Neuron (in vitro differentiated cells): ENCODE measurements around the gene TUBA4A.
"Not testable (repeated sequence)": the region's sequence is repeated elsewhere in the genome, so short reads cannot be mapped to it uniquely, and the experiment has no call there.

ENCODE experiments used
- H2AFZ ChIP-seq: one replicate; pipeline ENCODE4 v1.6.1; 2013; ENCODE audit warnings: low read depth, mild to moderate bottlenecking, inconsistent platforms, low read length, moderate library complexity
- H3K27me3 ChIP-seq: one replicate; pipeline ENCODE4 v1.6.1; 2013; ENCODE audit warnings: low read length; ENCODE audit not compliant: insufficient read depth
- H3K36me3 ChIP-seq: one replicate; pipeline ENCODE4 v1.6.1; 2013; ENCODE audit warnings: low read length; ENCODE audit not compliant: insufficient read depth
- H3K4me1 ChIP-seq: one replicate; pipeline ENCODE4 v1.6.1; 2013; ENCODE audit warnings: low read length; ENCODE audit not compliant: insufficient read depth
- H3K4me3 ChIP-seq: 2 replicates; pipeline ENCODE4 v1.5.1; 2013; ENCODE audit warnings: mild to moderate bottlenecking, low read length, moderate library complexity
- H3K9me3 ChIP-seq: one replicate; pipeline ENCODE4 v1.6.1; 2013; ENCODE audit warnings: low read length

The TUBA4A gene

GRCh38 chr2:219291910-219292490 is 38.3 kb upstream of the TUBA4A start:
- Histone ChIP-seq H3K4me1 (peaks cover 11% of the 10 kb centered on the region), H2AFZ (no peak overlapping the region), H3K4me3 (no peak overlapping the region), H3K9me3 (no peaks in the 10 kb centered on the region), H3K36me3 (no peaks in the 10 kb centered on the region), H3K27me3 (peaks cover 3% of the 10 kb centered on the region)

GRCh38 chr2:219291394-219291793 is 37.7 kb upstream of the TUBA4A start:
- Histone ChIP-seq H2AFZ (no peak overlapping the region), H3K9me3 (no peaks in the 10 kb centered on the region), H3K36me3 (no peaks in the 10 kb centered on the region), H3K4me1 (peaks cover 17% of the 10 kb centered on the region), H3K4me3 (no peak overlapping the region), H3K27me3 (peaks cover 1% of the 10 kb centered on the region)

GRCh38 chr2:219290381-219291171 is 36.9 kb upstream of the TUBA4A start:
- Histone ChIP-seq H3K9me3 (no peaks in the 10 kb centered on the region), H3K4me1 (peaks cover 19% of the 10 kb centered on the region), H3K4me3 (no peak overlapping the region), H3K36me3 (no peaks in the 10 kb centered on the region), H2AFZ (no peak overlapping the region), H3K27me3 (no peaks in the 10 kb centered on the region)

- Histone ChIP-seq H3K4me3 (no peak overlapping the region), H3K27me3 (no peaks in the 10 kb centered on the region), H3K4me1 (peaks cover 15% of the 10 kb centered on the region), H3K36me3 (peaks cover 5% of the 10 kb centered on the region), H2AFZ (no peak overlapping the region), H3K9me3 (no peaks in the 10 kb centered on the region)
Observed at GRCh38 chr2:219289537-219290361, 36.0 kb upstream of the TUBA4A start.

- Histone ChIP-seq H3K9me3 (no peaks in the 10 kb centered on the region), H3K4me1 (peaks cover 11% of the 10 kb centered on the region), H2AFZ (no peak overlapping the region), H3K36me3 (peaks cover 10% of the 10 kb centered on the region), H3K27me3 (no peaks in the 10 kb centered on the region), H3K4me3 (no peak overlapping the region)
Observed at GRCh38 chr2:219289195-219289536, 35.4 kb upstream of the TUBA4A start.

GRCh38 chr2:219287580-219288265 is 34.0 kb upstream of the TUBA4A start:
- Histone ChIP-seq H3K27me3 (no peaks in the 10 kb centered on the region), H3K4me1 (peaks cover 8% of the 10 kb centered on the region), H2AFZ (no peak overlapping the region), H3K9me3 (no peaks in the 10 kb centered on the region), H3K36me3 (peaks cover 19% of the 10 kb centered on the region), H3K4me3 (no peak overlapping the region)

- H3K4me3 ChIP-seq, H3K4me1 ChIP-seq, H2AFZ ChIP-seq, H3K27me3 ChIP-seq, H3K9me3 ChIP-seq: not testable (repeated sequence)
- H3K36me3 ChIP-seq: peaks cover 19% of the 10 kb centered on the region
Observed at GRCh38 chr2:219287116-219287440, 33.4 kb upstream of the TUBA4A start.

GRCh38 chr2:219286436-219287115 is 32.9 kb upstream of the TUBA4A start:
- no peaks in the 10 kb centered on the region for H3K9me3 ChIP-seq
- no peak overlapping the region for H3K4me3 ChIP-seq
- H3K36me3 ChIP-seq: peaks cover 19% of the 10 kb centered on the region
- H3K4me1 ChIP-seq: peaks cover 8% of the 10 kb centered on the region
- no peaks in the 10 kb centered on the region for H3K27me3 ChIP-seq
- H2AFZ ChIP-seq: no peak overlapping the region

- Histone ChIP-seq H3K27me3 (no peaks in the 10 kb centered on the region), H3K4me1 (peaks cover 8% of the 10 kb centered on the region), H2AFZ (no peak overlapping the region), H3K4me3 (no peak overlapping the region), H3K36me3 (peaks cover 19% of the 10 kb centered on the region), H3K9me3 (no peaks in the 10 kb centered on the region)
Observed at GRCh38 chr2:219285894-219286425, 32.2 kb upstream of the TUBA4A start.

GRCh38 chr2:219285373-219285735 is 31.6 kb upstream of the TUBA4A start:
- Histone ChIP-seq H3K27me3 (no peaks in the 10 kb centered on the region), H2AFZ (no peak overlapping the region), H3K4me1 (peaks cover 9% of the 10 kb centered on the region)

GRCh38 chr2:219284501-219285372 is 31.0 kb upstream of the TUBA4A start:
- Histone ChIP-seq H2AFZ (no peak overlapping the region), H3K4me3 (no peak overlapping the region), H3K27me3 (no peaks in the 10 kb centered on the region), H3K9me3 (no peaks in the 10 kb centered on the region), H3K4me1 (peaks cover 16% of the 10 kb centered on the region), H3K36me3 (peaks cover 19% of the 10 kb centered on the region)

More at GRCh38 chr2:219285373-219285735, 31.6 kb upstream of the TUBA4A start:
- Histone ChIP-seq H3K36me3 (peaks cover 19% of the 10 kb centered on the region), H3K4me3 (no peak overlapping the region), H3K9me3 (no peaks in the 10 kb centered on the region)
